HG03139 (cell line): Measurements from ENCODE around the gene RNF126.

Experiments used
- ATAC-seq: cut with Tn5 transposase; IDR thresholded peaks from one replicate; pipeline ENCODE4 v1.9.1; 2021; ENCODE audit not compliant: unreplicated experiment

Gene RNF126

DNA sequence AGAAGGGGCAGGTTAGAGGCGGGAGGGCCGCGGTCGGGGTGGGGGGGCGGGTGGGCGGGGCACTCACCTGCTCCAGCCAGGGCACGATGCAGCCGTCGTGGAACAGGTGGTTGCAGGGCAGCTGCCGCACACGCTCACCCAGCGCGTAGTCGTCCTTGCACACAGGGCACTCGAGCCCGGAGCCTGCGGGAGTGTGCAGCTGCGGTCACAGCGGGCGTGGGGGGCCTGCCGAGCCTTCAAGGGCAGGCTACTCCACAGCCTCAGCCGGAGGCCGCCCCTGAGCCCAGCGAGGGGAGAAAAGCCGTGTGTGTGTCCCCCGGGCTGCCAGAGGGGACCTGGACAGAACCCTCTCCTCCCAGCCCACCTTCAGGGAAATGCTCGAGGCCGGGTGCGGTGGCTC, 14.7 kb downstream of the RNF126 start:
- ATAC-seq, result no peak

DNA sequence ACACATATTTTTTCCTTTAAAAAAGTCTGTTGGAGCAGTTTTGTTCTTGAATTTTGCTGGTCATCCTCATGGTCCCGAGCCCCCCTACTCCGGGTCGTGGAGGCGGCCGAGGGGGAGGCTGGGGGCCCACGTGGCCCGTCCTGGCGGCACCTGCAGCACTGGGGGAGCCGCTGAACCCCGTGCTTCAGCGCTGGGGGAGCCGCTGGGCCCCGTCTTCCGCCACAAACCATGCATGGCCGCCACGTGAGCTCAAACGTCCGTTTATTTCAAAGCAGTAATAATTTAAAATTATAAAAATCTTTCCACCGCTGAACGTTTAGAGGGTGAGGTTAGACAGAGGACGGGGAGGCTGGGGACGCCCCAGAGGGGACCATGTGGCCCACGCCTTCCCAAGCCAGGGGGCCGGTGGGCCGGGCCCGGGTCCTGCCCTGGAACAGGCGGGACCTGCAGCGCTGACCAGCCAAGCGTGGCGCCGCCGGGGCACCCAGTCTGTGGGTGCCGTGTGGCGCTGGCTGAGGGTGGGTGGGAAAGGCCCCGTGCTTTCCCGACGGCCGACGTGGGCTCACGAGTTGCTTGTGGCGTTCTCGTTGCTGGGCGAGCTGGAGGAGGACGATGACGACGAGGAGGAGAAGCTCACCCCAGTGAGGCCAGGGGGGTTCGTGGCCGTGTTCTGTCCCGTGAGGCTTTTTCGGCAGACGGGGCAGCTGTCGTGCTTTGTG, 15.3 kb downstream of the RNF126 start:
- no peak for ATAC-seq

DNA sequence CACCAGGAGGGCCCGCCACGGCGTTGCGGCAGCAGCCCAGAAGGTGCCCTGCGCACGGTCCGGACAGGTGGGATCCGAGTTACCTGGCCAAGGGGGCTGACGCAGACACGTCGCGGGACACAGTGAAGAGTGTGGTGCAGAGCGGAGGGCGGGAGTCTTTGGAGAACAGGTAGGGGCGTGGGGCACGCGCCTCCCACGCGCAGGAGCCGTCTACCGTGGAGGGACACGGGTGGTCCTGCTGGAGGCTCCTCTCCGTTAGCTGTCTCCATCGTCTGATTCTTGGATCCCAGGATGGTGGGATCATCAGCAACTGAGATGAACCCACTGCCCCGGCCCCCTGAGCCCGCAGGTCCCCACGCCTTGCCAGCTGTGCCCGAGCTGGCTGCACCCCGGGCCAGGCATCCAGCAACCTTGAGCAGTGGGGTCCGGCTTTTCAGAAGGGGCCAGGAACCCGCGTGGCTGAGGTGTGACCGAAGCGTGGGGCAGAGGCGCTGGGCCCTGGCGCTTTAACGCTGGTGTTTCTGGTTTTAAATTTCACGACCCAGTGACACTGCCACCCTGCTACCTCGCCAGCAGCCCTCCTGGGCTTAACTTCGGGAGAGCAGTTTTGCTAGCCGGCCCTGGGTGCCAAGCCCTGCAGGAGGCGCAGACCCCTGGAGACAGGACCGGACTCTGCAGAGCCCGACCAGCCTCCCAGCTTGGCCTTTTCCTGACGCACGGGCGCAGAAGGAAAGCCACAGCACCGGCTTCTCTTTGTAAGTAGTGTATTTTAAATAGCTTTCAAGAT, 16.0 kb downstream of the RNF126 start:
- no peak for ATAC-seq

DNA sequence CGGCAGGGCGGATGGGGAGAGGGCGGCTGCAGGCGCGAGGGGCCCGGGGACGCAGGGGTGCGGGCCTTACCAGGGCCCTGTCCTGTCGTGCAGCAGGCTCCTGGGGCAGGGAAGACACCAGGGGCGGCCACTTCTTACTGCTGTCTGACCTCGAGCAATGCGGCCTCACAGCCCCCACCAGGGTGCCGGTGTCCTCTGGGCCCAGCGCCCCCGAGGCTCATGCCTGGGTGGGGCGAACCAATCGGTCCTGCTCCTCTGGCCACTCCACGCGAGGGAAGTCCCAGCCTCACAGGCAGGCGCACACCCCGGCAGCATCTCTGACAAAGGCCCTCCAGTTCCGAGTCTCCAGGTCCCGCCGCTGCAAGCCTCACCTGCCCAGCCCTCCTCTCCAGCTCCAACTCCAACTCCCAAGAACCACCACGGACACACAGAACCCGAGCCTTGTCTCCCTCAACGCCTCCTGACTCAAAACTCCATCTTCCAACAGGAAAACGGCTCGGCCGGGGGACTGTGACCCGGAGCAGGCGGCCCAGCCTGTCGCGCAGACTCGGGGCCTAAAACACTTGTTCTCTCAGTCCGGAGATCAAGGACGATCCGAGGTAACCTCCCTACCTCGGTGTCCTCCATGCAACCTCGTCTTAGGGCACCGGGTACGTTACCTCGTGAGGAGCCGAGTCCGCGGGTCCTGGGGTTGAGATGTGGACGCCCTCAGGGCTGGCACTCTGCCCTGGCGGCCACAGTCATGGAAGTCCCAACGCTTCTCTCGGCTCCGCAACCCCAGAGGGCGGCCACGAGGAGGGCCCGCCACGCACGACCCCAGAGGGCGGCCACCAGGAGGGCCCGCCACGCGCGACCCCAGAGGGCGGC, 16.9 kb downstream of the RNF126 start:
- ATAC-seq, result no peak

DNA sequence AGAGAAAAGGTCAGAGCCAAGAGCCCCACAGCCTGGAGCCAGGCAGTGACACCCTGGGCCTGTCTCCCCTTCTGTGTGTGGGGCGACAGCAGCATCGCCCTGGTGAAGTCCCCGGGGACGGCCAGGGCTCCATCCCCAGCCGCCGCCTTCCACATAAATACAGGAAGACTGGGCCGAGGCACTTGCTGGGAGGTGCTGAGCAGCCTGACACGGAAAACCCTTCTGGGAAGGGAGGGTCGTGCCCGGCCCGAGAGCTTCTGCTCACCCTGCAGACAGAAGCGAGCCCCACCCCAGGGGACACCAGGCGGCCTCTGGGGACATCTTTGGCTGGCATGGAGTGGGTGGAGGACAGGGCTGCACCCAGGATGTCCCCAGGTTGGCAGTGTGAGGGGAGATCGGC, 18.2 kb downstream of the RNF126 start:
- no peak for ATAC-seq

DNA sequence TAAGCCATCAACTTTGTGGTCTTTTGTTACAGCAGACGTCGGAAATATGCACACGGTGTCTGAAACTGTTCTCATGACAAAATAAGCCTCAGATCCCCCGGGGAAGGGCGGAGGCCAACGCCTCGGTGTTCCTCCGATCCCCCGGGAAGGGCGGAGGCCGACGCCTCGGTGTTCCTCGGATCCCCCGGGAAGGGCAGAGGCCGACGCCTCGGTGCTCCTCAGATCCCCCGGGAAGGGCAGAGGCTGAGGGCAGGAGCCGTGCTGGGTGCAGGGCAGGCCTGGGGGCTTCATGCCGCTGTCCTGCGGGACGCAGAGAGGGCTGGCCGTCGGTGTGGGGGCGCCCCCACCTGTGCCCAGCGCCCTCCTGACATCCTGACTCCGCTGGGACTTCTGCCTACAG, 18.7 kb downstream of the RNF126 start:
- ATAC-seq, result no peak

DNA sequence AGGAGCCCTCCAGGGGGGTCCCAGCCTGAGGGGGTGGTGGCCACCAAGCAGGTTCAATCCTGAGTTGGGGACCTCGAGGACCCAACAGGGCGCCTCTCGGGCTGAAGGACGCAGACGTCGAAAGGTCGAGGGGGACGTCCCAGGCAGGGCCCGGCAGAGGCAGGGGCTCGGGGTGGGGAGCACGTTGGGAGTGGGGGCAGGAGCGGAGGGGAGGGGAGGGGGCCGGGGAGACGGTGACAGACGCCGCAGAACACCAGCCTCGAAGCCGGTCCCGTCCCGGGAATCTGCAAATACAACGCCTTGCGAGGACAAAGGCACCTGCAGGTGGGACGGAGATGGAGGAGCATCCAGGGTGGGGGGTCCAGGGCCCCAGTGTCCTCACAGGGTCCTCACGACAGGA, 19.3 kb downstream of the RNF126 start:
- ATAC-seq, result no peak

DNA sequence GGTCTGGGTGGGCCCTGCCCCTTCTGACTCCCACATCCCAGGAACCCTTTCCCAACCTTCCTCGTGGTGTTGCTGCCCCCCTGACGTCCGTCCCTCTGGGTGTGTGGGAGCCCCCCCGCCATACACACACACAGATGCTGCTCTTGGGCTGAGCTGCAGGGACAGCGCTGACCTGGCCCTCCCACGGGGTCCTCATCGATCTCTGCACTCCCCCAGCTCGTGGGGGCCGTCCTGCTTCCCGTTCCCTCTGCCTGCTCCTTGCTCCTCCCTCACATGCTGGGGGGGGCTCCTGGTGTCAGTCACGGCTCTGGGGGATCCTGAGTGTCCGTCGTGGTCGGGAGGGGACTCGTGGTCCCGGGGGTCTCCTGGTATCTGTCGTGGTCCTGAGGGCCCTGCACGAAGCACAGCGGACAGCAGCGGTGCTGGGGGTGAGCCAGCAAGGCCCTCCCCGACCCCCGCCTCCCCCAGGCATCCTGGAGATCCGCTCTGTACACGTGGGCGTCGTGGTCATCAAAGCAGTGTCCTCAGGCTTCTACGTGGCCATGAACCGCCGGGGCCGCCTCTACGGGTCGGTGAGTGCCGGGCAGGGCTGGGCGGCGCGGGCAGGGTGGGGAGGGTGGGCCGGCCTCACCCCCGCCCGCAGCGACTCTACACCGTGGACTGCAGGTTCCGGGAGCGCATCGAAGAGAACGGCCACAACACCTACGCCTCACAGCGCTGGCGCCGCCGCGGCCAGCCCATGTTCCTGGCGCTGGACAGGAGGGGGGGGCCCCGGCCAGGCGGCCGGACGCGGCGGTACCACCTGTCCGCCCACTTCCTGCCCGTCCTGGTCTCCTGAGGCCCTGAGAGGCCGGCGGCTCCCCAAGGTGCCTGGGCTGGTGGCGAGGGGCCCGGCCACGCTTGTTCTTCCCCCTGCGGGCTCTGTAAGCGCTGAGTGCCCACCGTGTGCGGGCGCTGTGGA, 20.0 kb downstream of the RNF126 start:
- no peak for ATAC-seq

DNA sequence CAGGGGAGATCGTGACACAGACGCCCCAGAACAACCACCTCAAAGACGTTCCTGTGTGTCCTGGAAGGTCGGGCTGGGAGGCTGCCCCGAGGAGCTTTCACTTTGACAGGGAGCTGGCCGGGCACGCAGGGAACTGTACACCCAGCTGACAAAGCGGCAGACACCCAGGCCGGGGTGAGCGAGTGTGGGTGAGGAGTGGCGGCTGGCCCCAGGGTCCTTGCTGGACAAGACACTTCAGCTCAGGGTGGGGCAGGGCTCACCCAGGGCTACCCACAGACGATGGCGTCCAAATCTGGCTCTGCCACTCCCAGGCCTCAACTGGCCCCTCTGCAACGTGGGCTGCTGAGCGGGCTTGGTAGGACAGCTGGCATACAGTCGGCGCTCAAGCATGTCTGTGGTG, 21.3 kb downstream of the RNF126 start:
- no peak for ATAC-seq

DNA sequence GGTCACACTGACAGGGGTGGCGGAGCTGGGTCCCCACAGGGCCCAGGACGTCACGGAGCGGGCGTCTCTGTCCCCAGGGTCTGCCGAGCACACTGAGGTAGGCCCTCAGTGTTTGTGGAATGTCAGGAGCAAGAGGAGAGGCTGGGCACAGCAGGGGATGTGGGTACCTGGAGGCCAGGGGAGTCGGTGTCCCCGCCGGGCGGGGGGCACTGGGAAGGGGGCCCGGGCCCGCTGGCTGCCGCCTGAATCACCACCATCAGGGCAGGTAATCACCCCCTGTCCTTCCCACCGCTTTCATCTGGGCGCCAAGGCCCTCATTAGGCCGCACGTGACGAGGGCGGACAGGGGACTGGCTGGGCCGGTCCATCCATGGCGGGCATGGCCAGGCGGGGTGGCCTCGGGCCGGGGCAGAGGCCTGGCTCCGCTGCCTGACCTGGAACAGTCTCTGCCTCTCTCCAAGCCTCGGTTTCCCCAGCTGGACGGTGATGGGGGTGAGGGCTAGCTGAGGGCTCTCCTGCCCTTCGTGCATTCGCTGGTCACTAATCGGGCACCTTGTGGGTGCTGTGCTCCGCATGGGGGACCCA, 22.3 kb downstream of the RNF126 start:
- ATAC-seq, result no peak

DNA sequence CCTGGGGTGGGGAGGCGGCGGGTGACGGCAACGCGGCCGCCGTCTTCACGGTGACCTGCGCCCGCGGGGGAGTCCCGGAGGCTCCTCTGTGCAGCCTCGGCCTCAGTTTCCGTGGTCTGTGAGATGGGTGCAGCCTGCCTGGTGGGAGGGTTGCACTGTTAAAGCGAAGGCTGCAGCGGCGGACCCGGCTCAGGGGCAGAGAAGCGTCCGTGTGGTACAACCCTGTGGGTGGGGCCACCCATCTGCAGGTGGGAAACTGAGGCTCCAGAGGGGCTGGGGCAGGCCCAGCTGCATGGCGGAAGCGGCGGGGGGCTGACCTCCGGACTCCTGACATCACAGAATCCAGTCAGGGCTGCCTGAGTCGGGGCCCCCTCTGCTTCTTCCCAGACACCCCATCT, 22.9 kb downstream of the RNF126 start:
- no peak for ATAC-seq

DNA sequence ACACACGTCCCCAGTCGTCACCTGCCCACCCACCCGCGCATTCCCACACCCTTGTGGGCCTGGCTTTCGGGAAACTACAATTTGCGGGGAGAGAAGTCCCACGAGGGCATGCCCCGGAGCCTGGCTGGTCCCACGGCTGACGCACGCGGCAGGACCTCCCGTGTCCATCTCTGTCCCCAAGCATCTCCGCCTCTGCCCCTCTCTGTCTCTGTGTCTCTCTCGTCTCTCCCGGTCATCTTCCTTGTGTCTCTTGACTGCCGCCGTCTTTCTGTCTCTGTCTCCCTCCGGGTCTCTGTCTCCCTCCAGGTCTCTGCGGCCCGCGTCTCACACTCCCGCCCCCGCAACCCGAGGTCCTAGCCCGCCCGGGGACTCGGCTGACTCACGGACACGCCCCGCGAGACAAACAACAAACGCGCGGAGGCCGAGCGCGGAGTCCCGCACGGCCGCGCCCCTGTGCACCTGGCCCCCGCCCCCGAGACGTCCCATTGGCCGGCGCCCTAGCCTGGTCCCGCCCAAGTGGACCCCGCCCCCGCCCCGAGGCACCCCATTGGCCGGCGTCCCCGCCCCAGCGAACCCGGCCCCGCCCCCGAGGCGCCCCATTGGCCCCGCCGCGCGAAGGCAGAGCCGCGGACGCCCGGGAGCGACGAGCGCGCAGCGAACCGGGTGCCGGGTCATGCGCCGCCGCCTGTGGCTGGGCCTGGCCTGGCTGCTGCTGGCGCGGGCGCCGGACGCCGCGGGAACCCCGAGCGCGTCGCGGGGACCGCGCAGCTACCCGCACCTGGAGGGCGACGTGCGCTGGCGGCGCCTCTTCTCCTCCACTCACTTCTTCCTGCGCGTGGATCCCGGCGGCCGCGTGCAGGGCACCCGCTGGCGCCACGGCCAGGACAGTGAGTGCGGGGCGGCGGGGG, 23.5 kb downstream of the RNF126 start, which contains the start of gene FGF22:
TSS of gene FGF22 (plus strand) at position 627 of the 908 bp plus-strand sequence. CDS start at position 674, 47 bp downstream.
- no peak for ATAC-seq

DNA sequence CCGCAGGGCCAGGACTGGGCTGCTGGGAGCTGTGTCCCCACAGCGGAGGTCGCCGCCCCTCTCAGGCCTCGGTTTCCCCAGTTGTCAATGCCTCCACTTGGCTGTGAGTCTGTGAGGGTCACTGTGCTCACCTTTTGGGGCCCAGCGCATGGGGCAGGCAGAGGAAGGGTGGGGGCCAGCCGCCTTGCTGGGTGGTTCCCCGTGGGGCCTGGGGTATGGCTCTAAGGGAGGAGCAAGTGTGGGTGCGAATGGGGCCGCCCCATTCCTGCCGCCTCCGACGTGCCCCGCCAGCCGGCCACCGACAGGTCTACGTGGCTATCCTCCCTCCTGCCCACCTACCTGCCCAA, 24.1 kb downstream of the RNF126 start:
- no peak for ATAC-seq

DNA sequence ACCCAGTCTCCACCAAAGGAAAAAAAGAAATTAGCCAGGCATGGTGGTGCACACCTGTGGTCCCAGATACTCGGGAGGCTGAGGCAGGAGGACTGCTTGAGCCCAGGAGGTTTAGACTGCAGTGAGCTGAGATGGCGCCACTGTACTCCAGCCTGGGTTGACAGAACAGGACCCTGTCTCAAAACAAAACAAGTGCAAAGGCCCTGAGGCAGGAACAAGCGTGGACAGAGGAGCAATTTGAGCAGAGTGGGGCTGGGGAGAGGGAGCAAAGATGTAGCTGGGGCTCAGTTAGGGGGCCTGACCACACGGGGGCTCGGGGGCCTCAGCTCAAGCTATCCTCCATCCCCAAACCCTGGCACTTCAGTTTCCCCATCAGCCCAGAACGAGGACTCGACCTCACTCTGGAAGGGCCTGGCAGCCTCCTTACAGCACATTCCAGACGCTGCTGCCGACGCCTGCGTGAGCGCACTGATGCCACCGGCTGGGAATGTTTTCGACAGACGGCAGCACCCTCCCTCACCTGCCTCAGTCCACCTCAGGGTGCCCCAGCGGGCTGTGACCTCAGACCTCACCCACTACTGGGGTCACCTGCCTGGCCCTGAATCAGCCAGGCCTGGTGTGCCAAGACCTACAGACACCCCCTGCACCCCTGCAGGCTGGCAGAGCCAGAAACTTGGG, 27.9 kb downstream of the RNF126 start:
- ATAC-seq, result no peak

DNA sequence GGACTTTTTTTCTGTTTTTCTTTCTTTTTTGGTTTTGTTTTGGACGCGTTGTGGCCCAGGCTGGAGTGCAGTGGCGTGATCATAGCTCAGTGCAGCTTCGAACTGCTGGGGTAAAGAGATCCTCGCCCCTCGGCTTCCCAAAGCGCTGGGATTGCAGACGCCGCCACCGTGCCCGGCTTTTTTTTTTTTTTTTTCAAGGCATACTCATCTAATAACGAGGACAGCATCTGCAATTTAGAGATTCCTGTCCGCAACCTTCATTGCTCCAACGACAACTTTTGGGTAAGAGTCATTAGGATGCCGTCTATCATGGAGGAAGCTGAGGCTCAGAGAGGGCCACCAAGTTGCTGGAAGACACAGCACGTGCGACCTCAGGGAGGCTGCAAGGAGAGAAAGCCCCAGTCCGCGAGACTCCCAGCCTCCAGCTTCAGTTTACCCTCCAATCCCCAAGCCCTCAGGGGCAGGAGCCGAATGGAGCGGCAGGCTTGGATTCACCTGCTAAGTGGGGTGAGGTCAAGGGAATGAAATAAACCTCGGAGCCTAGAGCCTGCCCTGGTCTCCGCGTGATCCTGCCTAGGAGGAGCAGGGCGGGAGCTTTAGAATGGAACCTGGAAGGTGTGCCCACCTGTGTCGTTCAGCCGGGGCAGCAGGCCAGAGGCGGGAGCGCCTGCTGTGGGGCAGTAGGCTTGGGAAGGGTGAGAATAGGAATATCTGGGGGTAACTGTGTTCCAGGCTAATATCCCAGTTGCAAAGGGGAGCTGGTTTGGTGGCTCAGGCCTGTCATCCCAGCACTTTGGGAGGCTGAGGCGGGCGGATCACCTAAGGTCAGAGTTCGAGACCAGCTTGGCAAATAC, 29.0 kb downstream of the RNF126 start:
- no peak for ATAC-seq

DNA sequence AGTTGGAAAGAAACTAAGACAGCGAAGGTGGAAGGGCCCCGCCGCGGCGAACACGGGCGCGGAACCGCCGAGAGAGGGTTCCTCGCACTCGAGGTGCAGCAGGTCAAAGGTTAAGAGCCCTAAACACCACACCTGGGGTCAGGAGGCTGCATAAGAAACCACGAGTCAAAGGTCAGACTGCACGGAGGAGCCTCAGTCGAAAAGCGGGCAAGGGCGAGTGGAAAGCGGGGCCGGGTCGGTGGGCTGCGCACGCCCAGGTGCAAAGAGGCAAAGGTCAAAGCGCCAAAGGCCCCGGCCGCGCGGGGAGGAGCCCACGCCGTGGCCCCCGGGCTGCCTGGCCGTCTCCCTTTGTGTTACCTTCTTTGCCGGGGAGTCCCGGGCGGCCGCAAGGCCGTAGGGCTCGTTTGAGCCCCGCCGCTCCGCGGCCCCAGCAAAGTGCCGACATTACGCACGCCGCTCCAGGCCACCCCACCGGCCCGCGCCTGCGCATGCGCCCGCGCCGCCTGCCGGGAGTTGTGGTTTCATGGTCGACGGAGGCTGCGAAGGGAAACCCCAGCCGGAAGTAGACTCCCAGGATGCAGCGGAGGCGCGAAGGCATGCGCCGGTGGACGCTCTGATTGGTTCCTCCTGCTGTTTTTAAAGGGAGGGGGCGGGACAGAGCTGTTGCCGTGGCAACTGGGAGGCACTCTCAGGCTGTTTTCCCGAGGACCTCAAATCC, 29.8 kb downstream of the RNF126 start, which contains the start of gene POLRMT:
TSS of gene POLRMT (minus strand) at position 470 of the 718 bp plus-strand sequence. CDS start at position 445, 25 bp downstream.
- peak; percentile 69 for ATAC-seq

DNA sequence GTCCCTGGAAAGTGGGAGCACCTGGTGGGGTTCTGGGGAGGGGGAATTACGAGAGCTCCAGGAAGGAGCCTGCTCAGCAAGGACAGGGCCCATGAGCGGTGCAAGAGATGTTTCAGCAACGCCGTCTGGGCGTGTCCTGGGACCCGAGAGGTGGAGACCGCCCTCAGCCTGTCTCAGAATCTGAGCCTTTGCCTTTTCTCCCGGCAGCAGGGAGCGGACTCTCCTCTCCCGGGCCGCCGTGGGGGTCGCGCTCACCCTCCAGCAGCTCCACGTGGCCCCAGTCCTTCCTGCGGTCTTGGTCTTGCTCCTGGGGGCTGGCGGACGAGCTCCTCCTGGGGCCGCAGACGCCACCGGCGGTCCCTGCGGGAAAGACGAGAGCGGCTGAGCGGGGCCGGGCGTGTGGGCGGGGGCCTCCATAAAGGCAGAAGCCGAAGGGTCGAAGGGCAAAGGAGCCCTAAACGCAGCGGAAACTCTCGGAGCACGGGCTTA, 30.4 kb downstream of the RNF126 start:
- ATAC-seq, result peak; percentile 16
